GM10266 (cell line): Measurements from ENCODE around the gene LTBP1.

ENCODE experiments used
- DNase-seq: peaks from one replicate; pipeline ENCODE4 v3.0.0; 2012; ENCODE audit errors: extremely low spot score
- TF ChIP-seq, protein P1 (sequence below): IDR thresholded peaks from 2 replicates; pipeline ENCODE4 v1.5.1; 2012; ENCODE audit warnings: mild to moderate bottlenecking, low read depth; ENCODE audit not compliant: control insufficient read depth, insufficient read depth; ENCODE audit errors: missing control alignments

The LTBP1 gene

DNA sequence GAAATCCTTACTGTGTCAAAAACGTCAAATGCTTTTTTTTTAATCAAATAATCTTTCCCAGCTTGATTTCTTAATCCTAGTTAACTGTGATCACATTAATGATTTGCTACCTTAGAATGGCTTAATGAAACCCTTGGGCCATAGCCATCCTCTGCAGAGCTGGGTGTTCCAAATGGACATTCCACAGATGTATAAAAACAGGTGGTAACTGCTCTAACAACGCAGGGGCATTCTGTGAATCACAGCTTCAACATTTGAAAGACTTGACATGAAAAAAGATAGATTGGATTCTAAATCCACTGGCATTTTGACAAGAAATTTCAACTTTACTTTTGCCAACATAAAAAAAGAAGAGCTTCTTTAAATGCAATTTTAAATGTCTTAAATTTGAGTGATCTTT, 459.9 kb downstream of the LTBP1 start:
- no peak for DNase-seq
- TF ChIP-seq, protein P1, sequence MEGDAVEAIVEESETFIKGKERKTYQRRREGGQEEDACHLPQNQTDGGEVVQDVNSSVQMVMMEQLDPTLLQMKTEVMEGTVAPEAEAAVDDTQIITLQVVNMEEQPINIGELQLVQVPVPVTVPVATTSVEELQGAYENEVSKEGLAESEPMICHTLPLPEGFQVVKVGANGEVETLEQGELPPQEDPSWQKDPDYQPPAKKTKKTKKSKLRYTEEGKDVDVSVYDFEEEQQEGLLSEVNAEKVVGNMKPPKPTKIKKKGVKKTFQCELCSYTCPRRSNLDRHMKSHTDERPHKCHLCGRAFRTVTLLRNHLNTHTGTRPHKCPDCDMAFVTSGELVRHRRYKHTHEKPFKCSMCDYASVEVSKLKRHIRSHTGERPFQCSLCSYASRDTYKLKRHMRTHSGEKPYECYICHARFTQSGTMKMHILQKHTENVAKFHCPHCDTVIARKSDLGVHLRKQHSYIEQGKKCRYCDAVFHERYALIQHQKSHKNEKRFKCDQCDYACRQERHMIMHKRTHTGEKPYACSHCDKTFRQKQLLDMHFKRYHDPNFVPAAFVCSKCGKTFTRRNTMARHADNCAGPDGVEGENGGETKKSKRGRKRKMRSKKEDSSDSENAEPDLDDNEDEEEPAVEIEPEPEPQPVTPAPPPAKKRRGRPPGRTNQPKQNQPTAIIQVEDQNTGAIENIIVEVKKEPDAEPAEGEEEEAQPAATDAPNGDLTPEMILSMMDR = no peak

DNA sequence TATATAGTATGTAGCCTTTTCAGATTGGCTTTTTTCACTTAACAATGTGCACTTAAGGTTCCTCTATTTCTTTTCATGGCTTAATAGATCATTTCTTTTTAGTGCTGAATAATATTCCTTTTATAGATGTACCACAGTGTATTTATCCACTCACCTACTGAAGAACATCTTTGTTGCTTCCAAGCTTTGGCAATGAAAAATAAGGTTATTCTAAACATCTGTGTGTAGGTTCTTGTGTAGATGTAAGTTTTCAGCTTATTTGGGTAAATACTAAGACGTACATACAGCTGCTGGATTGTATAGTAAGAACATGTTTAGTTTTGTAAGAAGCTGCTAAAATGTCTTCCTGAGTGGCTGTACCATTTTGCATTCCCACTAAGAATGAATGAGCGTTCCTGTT, 461.4 kb downstream of the LTBP1 start:
- TF ChIP-seq, protein P1 = no peak
- DNase-seq = no peak

DNA sequence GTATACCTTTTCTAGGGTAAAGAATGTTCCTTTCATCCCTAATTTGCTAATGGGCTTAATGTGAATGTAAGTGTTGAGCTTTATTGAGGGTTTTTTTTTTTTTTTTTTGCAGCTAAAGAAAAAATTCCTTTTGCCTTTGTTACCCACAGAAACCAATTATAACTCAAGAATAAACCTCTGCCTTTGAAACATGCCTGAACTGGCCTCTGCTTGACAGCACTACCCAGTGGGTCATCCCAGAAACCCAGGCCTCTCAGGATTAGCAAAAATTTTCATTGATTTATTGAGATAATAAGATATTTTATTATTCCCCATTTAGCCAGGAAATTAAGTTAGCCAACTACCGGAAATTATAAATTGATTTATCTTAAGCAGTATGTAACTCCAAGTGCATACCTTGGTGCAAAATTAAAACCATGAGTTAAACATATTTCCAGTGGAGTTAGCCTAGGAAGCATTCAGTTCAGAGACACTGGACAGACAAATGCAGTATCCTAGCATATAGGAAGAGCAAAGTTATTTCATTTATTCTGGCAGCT, 462.7 kb downstream of the LTBP1 start:
- TF ChIP-seq, protein P1 = no peak
- no peak for DNase-seq

DNA sequence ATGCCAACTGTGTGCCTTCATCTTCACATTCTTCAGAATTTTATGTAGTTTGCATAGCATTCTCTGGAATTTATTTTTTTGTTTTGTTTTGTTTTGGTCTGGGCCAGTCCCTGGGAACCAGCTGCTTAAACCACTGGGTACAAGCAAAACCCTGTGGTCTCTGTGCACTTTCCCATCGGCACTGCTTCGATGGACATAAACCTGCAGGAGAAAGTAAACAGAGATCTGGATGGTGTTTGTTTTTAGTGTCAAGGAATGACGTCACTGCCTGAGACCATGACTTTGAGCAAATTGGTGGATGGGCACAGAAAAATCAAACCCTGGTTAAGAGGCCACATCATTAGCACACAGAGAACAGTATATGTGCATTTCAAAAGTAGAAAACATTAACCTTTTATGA, 465.0 kb downstream of the LTBP1 start:
- DNase-seq = no peak
- TF ChIP-seq, protein P1 = no peak

DNA sequence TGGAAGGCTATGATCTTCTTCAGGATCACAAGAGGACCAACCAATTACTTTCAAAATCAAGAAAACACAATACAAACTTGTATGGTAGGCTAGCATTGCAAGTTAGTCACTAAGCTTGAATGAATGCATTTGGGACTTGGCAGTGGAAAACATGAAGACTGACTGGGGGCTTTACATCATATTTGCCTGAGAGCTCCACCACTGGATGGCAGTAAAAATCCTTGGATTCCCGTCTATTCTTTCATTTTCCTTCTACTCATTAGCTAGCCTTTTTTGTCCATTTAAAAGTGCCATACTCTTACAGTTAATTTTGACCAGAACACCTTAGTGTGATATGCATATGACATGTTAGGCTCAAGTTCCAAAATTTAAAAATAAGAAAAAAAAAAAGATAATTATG, 466.2 kb downstream of the LTBP1 start:
- DNase-seq = peak; percentile 34
- TF ChIP-seq, protein P1 = peak; percentile 30

DNA sequence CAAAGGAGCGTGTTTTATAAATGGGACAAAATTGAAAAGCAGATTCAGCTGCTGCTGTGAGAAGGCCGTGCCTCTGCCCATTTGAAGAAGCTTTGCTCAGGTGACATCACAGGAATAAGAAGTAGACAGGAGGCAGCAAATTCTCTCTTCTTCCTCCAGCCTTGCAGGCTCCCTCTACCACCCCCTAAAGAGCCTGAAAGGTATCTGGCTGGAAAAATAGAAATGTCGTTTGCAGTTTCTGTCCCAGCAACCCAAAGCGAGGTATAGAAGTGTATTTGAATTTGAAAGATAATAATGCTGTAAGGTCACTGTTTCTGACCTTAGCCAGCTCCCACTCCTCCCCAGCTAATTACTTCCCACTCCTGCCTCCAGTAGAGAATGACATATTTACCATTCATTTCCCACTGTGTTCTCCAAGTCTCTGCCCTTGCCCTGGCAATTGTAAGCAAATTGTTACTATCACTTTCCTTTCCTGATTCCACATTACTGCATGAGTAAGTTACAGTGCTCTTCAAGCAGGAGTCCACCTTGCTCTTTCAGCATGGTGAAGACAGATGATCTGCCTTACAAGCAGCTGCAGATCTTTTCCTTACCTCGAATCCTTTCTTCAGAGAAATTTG, 472.9 kb downstream of the LTBP1 start:
- DNase-seq = no peak
- TF ChIP-seq, protein P1 = no peak

DNA sequence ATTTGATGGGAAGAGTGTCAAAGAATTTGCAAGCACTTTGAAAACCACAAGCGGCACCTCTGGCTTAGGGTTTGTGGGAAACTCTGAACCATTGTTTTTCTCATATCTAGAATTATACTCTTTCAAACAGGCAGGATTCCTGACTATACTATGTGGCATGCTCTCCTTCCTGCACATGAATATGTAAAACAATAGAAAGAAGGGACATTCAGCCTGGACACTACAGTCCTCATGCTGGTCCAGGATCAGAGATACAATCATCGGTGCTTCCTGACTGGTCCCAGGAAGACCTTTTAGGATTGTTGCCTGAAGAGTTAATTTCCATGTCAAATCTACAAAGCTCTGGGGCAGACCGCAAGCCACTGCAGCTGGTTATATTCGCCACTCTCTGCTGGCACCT, 474.0 kb downstream of the LTBP1 start:
- TF ChIP-seq, protein P1 = no peak
- no peak for DNase-seq
